SK-N-MC (cell line): ENCODE results near the gene CLEC2D.
"Not testable (repeated sequence)": the region's sequence is repeated elsewhere in the genome, so short reads cannot be mapped to it uniquely, and the experiment has no call there.

Experiments used
- DNase-seq: peaks from one replicate; pipeline ENCODE4 v3.0.0-alpha.2; 2011; ENCODE audit warnings: low read depth, low spot score
- H3K27ac ChIP-seq: fragments of 200-600 bp; sonication (generic); 2 replicates; pipeline ENCODE4 v1.5.1; 2016; ENCODE audit warnings: mixed run types
- H3K36me3 ChIP-seq: fragments of 200-600 bp; sonication (generic); 2 replicates; pipeline ENCODE4 v1.6.1; 2017; ENCODE audit warnings: antibody characterized with exemption, low read length, mixed read lengths; ENCODE audit not compliant: insufficient read depth
- H3K4me3 ChIP-seq: fragments of 200-600 bp; sonication (generic); 2 replicates; pipeline ENCODE4 v1.5.1; 2016
- H3K9ac ChIP-seq: fragments of 200-600 bp; sonication (generic); 2 replicates; pipeline ENCODE4 v1.8.0; 2017; ENCODE audit warnings: mixed run types, mixed read lengths; ENCODE audit not compliant: insufficient read length
- H3K9me3 ChIP-seq: fragments of 200-600 bp; sonication (generic); 2 replicates; pipeline ENCODE4 v1.6.1; 2017; ENCODE audit warnings: low read depth, mild to moderate bottlenecking, antibody characterized with exemption, low read length, moderate library complexity, mixed read lengths
- EZH2 ChIP-seq: fragments of 200-600 bp; sonication (generic); IDR thresholded peaks from one replicate; pipeline ENCODE4 v1.6.1; 2017; ENCODE audit warnings: antibody characterized with exemption
- FOXP2 ChIP-seq: optimal IDR thresholded peaks from 2 replicates; pipeline ENCODE3; 2011; ENCODE audit warnings: mild to moderate bottlenecking, moderate library complexity; ENCODE audit not compliant: insufficient read depth; ENCODE audit errors: extremely low read length, control extremely low read depth
- POLR2AphosphoS5 ChIP-seq: IDR thresholded peaks from 2 replicates; pipeline ENCODE4 v1.6.1; 2012; ENCODE audit warnings: mild to moderate bottlenecking, low read depth, low read length, borderline replicate concordance

The CLEC2D gene

DNA sequence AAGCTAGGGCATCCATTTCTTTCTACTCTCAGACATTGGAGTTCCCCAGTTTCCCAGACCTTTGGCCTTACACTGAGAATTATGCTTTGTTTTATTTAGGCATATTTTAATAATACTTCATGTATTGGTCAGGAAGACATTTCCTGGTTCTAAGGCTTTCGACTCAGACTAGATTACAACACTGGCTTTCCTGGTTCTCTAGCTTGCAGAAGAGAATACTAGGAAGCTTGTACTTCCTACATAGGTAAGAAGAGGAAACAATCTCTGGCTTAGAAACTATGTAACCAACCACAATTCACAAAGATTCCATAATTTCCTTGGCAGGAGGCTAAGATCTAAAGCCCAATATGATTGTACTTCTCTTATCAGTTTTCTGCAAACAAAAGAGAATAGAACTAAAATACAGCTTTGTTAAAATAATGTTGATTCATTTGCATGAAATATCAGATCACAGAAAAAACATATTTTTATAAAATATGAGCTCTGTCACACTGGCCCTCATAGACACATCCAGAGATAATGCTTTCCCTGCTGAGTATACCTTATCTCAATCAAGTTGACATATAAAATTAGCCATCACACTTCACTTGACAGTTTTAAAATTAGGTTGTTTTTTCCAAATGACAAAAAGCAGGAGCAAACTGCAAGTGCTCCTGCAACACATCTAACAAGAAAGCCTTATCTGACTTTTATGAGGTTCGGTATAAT is 30.5 kb downstream of the CLEC2D start:
- H3K36me3 ChIP-seq, result peaks cover 8% of the 10 kb centered on the region; the same call in 1 of the 2 replicates
- H3K9me3 ChIP-seq, result peaks cover 3% of the 10 kb centered on the region; the same call in 1 of the 2 replicates
- no peak overlapping the region for H3K27ac ChIP-seq
- H3K4me3 ChIP-seq, result no peak overlapping the region
- no peak overlapping the region for H3K9ac ChIP-seq
- TF ChIP-seq POLR2AphosphoS5 (no peak), EZH2 (no peak), FOXP2 (no peak)
- no peak for DNase-seq

GRCh38 chr12:9700606-9700956 is 31.1 kb downstream of the CLEC2D start:
- no peak overlapping the region for H3K9ac ChIP-seq
- peaks cover 3% of the 10 kb centered on the region; the same call in 1 of the 2 replicates for H3K9me3 ChIP-seq
- no peak for DNase-seq
- TF ChIP-seq EZH2 (no peak), POLR2AphosphoS5 (no peak), FOXP2 (no peak)
- no peak overlapping the region for H3K4me3 ChIP-seq
- peaks cover 3% of the 10 kb centered on the region; the same call in 1 of the 2 replicates for H3K36me3 ChIP-seq
- H3K27ac ChIP-seq, result no peak overlapping the region

- no peak for DNase-seq
- Histone ChIP-seq H3K36me3 (0 out of 2 replicates have a peak, but pooled peaks cover 3% of the 10 kb centered on the region), H3K9me3 (peaks cover 3% of the 10 kb centered on the region; the same call in 1 of the 2 replicates), H3K9ac (no peak overlapping the region), H3K4me3 (no peak overlapping the region), H3K27ac (no peak overlapping the region)
- no peak for TF ChIP-seq EZH2
- no peak for TF ChIP-seq FOXP2
- TF ChIP-seq POLR2AphosphoS5, result no peak
Observed at GRCh38 chr12:9701380-9702154, 32.1 kb downstream of the CLEC2D start.

DNA sequence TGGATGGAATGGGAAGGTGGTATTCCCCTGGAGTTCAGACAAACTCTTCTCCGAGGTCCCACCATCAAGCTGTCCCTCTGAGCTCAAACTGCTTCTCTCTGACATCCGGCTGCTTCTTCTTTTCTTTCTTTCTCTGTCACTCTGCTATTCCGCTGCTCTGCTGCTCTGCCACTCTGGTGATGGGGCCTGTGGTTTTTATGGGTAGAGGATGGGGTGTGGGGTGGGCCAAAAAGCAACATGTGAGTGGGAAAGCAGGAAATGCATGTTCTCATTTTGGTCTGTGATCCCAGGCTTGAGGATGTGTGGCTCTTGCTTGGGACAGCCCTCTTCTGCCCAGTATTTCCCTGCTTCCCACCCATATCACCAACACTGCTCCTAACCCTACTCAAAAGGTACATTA is 32.7 kb downstream of the CLEC2D start:
- H3K9ac ChIP-seq, result no peak overlapping the region
- DNase-seq, result no peak

GRCh38 chr12:9704561-9704960 is 35.0 kb downstream of the CLEC2D start:
- not testable (repeated sequence) for H3K9ac ChIP-seq, H3K4me3 ChIP-seq, H3K9me3 ChIP-seq, H3K27ac ChIP-seq, H3K36me3 ChIP-seq, DNase-seq

More for the DNA sequence above, 32.7 kb downstream of the CLEC2D start:
- H3K36me3 ChIP-seq, result 0 out of 2 replicates have a peak, but pooled peaks cover 3% of the 10 kb centered on the region
- peaks cover 3% of the 10 kb centered on the region; the same call in 1 of the 2 replicates for H3K9me3 ChIP-seq
- TF ChIP-seq FOXP2 (no peak), EZH2 (no peak), POLR2AphosphoS5 (no peak)
- H3K27ac ChIP-seq, result no peak overlapping the region
- H3K4me3 ChIP-seq, result no peak overlapping the region

DNA sequence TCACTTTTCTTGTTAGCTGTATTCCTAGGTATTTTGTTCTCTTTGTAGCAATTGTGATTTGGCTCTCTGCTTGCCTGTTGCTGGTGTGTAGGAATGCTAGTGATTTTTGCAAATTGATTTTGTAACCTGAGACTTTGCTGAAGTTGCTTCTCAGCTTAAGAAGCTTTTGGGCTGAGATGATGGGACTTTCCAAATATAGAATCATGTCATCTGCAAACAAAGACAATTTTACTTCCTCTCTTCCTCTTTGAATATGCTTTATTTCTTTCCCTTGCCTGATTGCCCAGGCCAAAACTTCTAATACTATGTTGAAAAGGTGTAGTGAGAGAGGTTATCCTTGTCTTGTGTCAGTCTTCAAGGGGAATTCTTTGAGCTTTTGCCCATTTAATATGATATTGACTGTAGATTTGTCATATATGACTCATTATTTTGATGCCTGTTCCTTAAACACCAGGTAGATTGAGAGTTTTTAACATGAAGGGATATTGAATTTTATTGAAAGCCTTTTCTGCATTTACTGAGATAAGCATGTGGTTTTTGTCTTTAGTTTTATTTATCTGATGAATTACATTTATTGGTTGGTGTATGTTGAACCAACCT is 36.7 kb downstream of the CLEC2D start:
- DNase-seq, result no peak
- Histone ChIP-seq H3K36me3 (no peaks in the 10 kb centered on the region), H3K9ac (no peak overlapping the region), H3K27ac (no peak overlapping the region), H3K4me3 (no peak overlapping the region), H3K9me3 (no peaks in the 10 kb centered on the region)
- TF ChIP-seq EZH2 (no peak), FOXP2 (no peak), POLR2AphosphoS5 (no peak)

DNA sequence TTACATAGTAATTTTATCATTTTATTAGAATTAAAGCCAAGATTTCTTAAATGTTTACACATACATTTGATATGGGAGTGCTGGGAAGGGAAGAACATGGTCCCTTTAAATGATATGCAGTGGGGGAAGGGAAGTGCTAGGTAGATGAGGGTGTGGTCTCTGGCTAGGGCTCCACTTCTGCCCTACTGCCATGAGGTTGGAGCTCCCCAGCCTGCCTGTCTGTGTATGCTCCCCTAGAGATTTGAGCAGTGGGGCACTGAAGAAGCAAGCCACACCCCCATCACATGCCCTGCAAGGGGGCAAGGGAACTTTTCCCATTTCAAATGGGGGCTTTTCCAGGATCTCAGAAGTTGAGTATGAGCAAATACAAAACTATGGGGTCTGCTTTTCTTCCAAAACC is 37.8 kb downstream of the CLEC2D start:
- no peak overlapping the region for H3K4me3 ChIP-seq
- DNase-seq, result no peak
- H3K36me3 ChIP-seq, result no peaks in the 10 kb centered on the region
- no peak for TF ChIP-seq EZH2
- TF ChIP-seq FOXP2, result no peak
- no peak for TF ChIP-seq POLR2AphosphoS5
- H3K27ac ChIP-seq, result no peak overlapping the region
- H3K9ac ChIP-seq, result no peak overlapping the region
- H3K9me3 ChIP-seq, result no peaks in the 10 kb centered on the region
